Common myeloid progenitor, CD34-positive (primary cell): ENCODE results near the gene HLA-DMB.

ENCODE experiments used
- CTCF ChIA-PET: fragments of 350-600 bp; sonication (Branson Sonifier 250); formaldehyde crosslinking; loops from one replicate; lab custom pipeline; 2021; ENCODE audit warnings: antibody characterized with exemption; lab: Charles Lee
- POLR2A ChIA-PET: fragments of 350-600 bp; sonication (Branson Sonifier 250); formaldehyde crosslinking; loops from one replicate; lab custom pipeline; 2021; ENCODE audit warnings: antibody characterized with exemption; lab: Charles Lee
- DNase-seq, 3 donors: peaks; one replicate each; pipeline versions ENCODE4 v3.0.0 to v3.0.0-alpha.2; 2013
- H3K27ac ChIP-seq, 2 experiments: 1 replicate in 1 of 2; 2 replicates in 1 of 2; pipeline ENCODE4 v1.7.0; 2013; ENCODE audit warnings: inconsistent platforms in 2 of 2, low read length in 2 of 2, mild to moderate bottlenecking in 2 of 2, low read depth in 1 of 2, moderate library complexity in 1 of 2; ENCODE audit not compliant: severe bottlenecking in 2 of 2, insufficient read depth in 1 of 2, poor library complexity in 1 of 2
- H3K27me3 ChIP-seq, 5 experiments: replicated peaks in 2 of 5; 1 replicate in 3 of 5; 2 replicates in 2 of 5; pipeline versions ENCODE4 v1.6.1 to v1.7.0; 2013; ENCODE audit warnings: low read length in 4 of 5, mild to moderate bottlenecking in 2 of 5, moderate library complexity in 2 of 5, inconsistent platforms in 1 of 5; ENCODE audit not compliant: insufficient read depth in 5 of 5, control insufficient read depth in 4 of 5
- H3K36me3 ChIP-seq, 4 experiments: 1 replicate in 2 of 4; 2 replicates in 2 of 4; pipeline versions ENCODE4 v1.6.1 to v1.7.0; 2013; ENCODE audit warnings: low read length in 3 of 4, control low read depth in 1 of 4, mild to moderate bottlenecking in 1 of 4; ENCODE audit not compliant: control insufficient read depth in 4 of 4, insufficient read depth in 4 of 4
- H3K4me1 ChIP-seq, 4 experiments: 1 replicate in 3 of 4; 2 replicates in 1 of 4; pipeline versions ENCODE4 v1.6.1 to v1.7.1; 2013; ENCODE audit warnings: low read length in 3 of 4, mild to moderate bottlenecking in 3 of 4, control low read depth in 1 of 4, inconsistent platforms in 1 of 4, moderate library complexity in 1 of 4; ENCODE audit not compliant: control insufficient read depth in 4 of 4, insufficient read depth in 4 of 4; ENCODE audit errors: control extremely low read depth in 1 of 4
- H3K4me3 ChIP-seq, 7 experiments: 1 replicate in 4 of 7; 2 replicates in 3 of 7; pipeline versions ENCODE4 v1.5.1 to v1.7.0; 2013; ENCODE audit warnings: mild to moderate bottlenecking in 7 of 7, low read length in 6 of 7, moderate library complexity in 6 of 7, inconsistent platforms in 2 of 7, low read depth in 2 of 7, control low read depth in 1 of 7; ENCODE audit not compliant: insufficient read depth in 4 of 7, control insufficient read depth in 1 of 7; ENCODE audit errors: extremely low read depth in 1 of 7
- H3K9me3 ChIP-seq, 5 experiments: 1 replicate in 4 of 5; 2 replicates in 1 of 5; pipeline versions ENCODE4 v1.6.1 to v1.7.1; 2013; ENCODE audit warnings: low read length in 4 of 5, mild to moderate bottlenecking in 2 of 5, inconsistent platforms in 1 of 5, low read depth in 1 of 5, moderate library complexity in 1 of 5; ENCODE audit not compliant: control insufficient read depth in 4 of 5, insufficient read depth in 2 of 5; ENCODE audit errors: control extremely low read depth in 1 of 5
- WGBS: methylation state at CpG from one replicate; pipeline ENCODE4 v1.1.5; 2013; ENCODE audit not compliant: insufficient coverage; 5-methylcytosine and 5-hydroxymethylcytosine counted together

Gene HLA-DMB

GRCh38 chr6:32952817-32953739 lies 12.2 kb upstream of the HLA-DMB start, which contains the start of gene HLA-DMA:
Gene HLA-DMA, minus strand, starts transcription at chr6:32953097. Its CDS starts 61 bp downstream, at chr6:32953036.
- Histone ChIP-seq H3K36me3 (peaks cover 2 to 21% (median 17%) of the 10 kb centered on the region in 4 experiments), H3K9me3 (no peaks in the 10 kb centered on the region), H3K4me3 (peak within 1 kb of the TSS; percentile 47 to 99 (median 80)), H3K27me3 (no peaks in the 10 kb centered on the region), H3K27ac (peak within 1 kb of the TSS; percentile 78 to 91), H3K4me1 (peaks cover 13 to 55% (median 50%) of the 10 kb centered on the region in 4 experiments)
- 6% methylated on average over 8 of the region's 10 CpGs for WGBS
- peak; percentile 99 to 100 (median 99) for DNase-seq
- ChIA-PET CTCF (interaction anchor here (0.7 to 11.0 kb wide), 30 partner anchors 9 to 296 kb away, joined by 3 to 346 read pairs (median 4); partner anchors contain the start of genes BRD2, HLA-DMB, PSMB9 and TAP1), POLR2A (interaction anchor here (0.9 to 7.3 kb wide), 9 partner anchors 9 to 85 kb away, joined by 3 to 149 read pairs (median 5); partner anchors contain the start of gene BRD2)

GRCh38 chr6:32950449-32950848 lies 9.6 kb upstream of the HLA-DMB start:
- WGBS, result 92% methylated on average over 8 of the region's 8 CpGs
- CTCF ChIA-PET, result interaction anchor here (1.0 to 11.0 kb wide), 9 partner anchors 9 to 112 kb away, joined by 3 to 346 read pairs (median 13); partner anchors contain the start of genes BRD2, HLA-DMB, TAP1 and TAP2

GRCh38 chr6:32950010-32950409 lies 9.2 kb upstream of the HLA-DMB start:
- peak overlapping the region in 1 of 2 experiments; percentile 45 for H3K27ac ChIP-seq
- CTCF ChIA-PET, result interaction anchor here (1.0 to 11.0 kb wide), 7 partner anchors 9 to 97 kb away, joined by 3 to 346 read pairs (median 13); partner anchors contain the start of genes BRD2, HLA-DMB and TAP1
- POLR2A ChIA-PET, result interaction anchor here (7.3 kb wide), 1 partner anchor 20 kb away, joined by 149 read pairs; the partner anchor contains the start of gene BRD2

More at GRCh38 chr6:32950449-32950848, 9.6 kb upstream of the HLA-DMB start:
- DNase-seq, result no peak
- POLR2A ChIA-PET, result interaction anchor here (7.3 kb wide), 1 partner anchor 19 kb away, joined by 149 read pairs; the partner anchor contains the start of gene BRD2
- Histone ChIP-seq H3K9me3 (no peaks in the 10 kb centered on the region), H3K27me3 (no peaks in the 10 kb centered on the region), H3K27ac (peak overlapping the region in 1 of 2 experiments; percentile 45), H3K36me3 (peaks cover 2 to 23% (median 18%) of the 10 kb centered on the region in 4 experiments), H3K4me1 (peaks cover 18 to 61% (median 53%) of the 10 kb centered on the region in 4 experiments), H3K4me3 (peak overlapping the region in 2 of 7 experiments; percentile 12 to 52)

GRCh38 chr6:32949113-32949512 lies 8.3 kb upstream of the HLA-DMB start:
- H3K27ac ChIP-seq, result peak overlapping the region in 1 of 2 experiments; percentile 19
- POLR2A ChIA-PET, result no interaction called here
- H3K36me3 ChIP-seq, result peaks cover 2 to 23% (median 18%) of the 10 kb centered on the region in 4 experiments
- H3K4me1 ChIP-seq, result peaks cover 25 to 66% (median 60%) of the 10 kb centered on the region in 4 experiments
- WGBS, result 99% methylated on average over 7 of the region's 9 CpGs
- H3K4me3 ChIP-seq, result no peak overlapping the region
- H3K27me3 ChIP-seq, result no peaks in the 10 kb centered on the region
- DNase-seq, result no peak
- no peaks in the 10 kb centered on the region for H3K9me3 ChIP-seq
- CTCF ChIA-PET, result interaction anchor here (2.2 to 11.0 kb wide), 4 partner anchors 9 to 37 kb away, joined by 13 to 346 read pairs (median 118); partner anchors contain the start of genes BRD2 and HLA-DMB

More at GRCh38 chr6:32950010-32950409, 9.2 kb upstream of the HLA-DMB start:
- no peaks in the 10 kb centered on the region for H3K9me3 ChIP-seq
- WGBS, result 100% methylated on average over 1 of the region's 3 CpGs
- DNase-seq, result no peak
- peaks cover 2 to 23% (median 18%) of the 10 kb centered on the region in 4 experiments for H3K36me3 ChIP-seq
- H3K4me3 ChIP-seq, result peak overlapping the region in 2 of 7 experiments; percentile 12 to 52
- peaks cover 20 to 63% (median 55%) of the 10 kb centered on the region in 4 experiments for H3K4me1 ChIP-seq
- H3K27me3 ChIP-seq, result no peaks in the 10 kb centered on the region

- ChIA-PET CTCF (interaction anchor here (0.6 to 9.4 kb wide), 20 partner anchors 8 to 76 kb away, joined by 3 to 175 read pairs (median 4); no protein-coding TSS in a partner anchor), POLR2A (interaction anchor here (0.8 kb wide), 1 partner anchor 15 kb away, joined by 3 read pairs; no protein-coding TSS in a partner anchor)
- Histone ChIP-seq H3K36me3 (peaks cover 2 to 23% (median 18%) of the 10 kb centered on the region in 4 experiments), H3K27ac (no peak overlapping the region), H3K9me3 (no peaks in the 10 kb centered on the region), H3K27me3 (no peaks in the 10 kb centered on the region), H3K4me1 (peaks cover 34 to 68% (median 63%) of the 10 kb centered on the region in 4 experiments), H3K4me3 (no peak overlapping the region)
- DNase-seq, result peak; percentile 56 to 69 (median 62)
- WGBS, result 81% methylated on average over 6 of the region's 11 CpGs
These were observed 7.0 kb upstream of the HLA-DMB start for GRCh38 chr6:32947552-32948465.

GRCh38 chr6:32946893-32947292 lies 6.1 kb upstream of the HLA-DMB start:
- ChIA-PET POLR2A (interaction anchor here (0.8 kb wide), 1 partner anchor 14 kb away, joined by 3 read pairs; no protein-coding TSS in a partner anchor), CTCF (interaction anchor here (1.0 to 9.4 kb wide), 12 partner anchors 8 to 75 kb away, joined by 3 to 175 read pairs (median 5); no protein-coding TSS in a partner anchor)
- no peak overlapping the region for H3K27ac ChIP-seq

More at GRCh38 chr6:32946893-32947292, 6.1 kb upstream of the HLA-DMB start:
- H3K4me1 ChIP-seq, result peaks cover 30 to 68% (median 62%) of the 10 kb centered on the region in 4 experiments
- no peak overlapping the region for H3K4me3 ChIP-seq
- H3K36me3 ChIP-seq, result peaks cover 2 to 23% (median 18%) of the 10 kb centered on the region in 4 experiments
- DNase-seq, result no peak
- no peaks in the 10 kb centered on the region for H3K9me3 ChIP-seq
- H3K27me3 ChIP-seq, result no peaks in the 10 kb centered on the region
